Cardiac septum (tissue), 1 donor: ENCODE measurements around the gene CYP3A7. TPM values are rescaled to one million over a fixed set of nuclear protein-coding genes. Genes with fewer than 3 reads are reported as not detected.
"Not testable (repeated sequence)": the region's sequence is repeated elsewhere in the genome, so short reads cannot be mapped to it uniquely, and the experiment has no call there.

Experiments used
- DNase-seq: peaks from one replicate; pipeline ENCODE4 v3.0.0-alpha.2; 2020; ENCODE audit warnings: low spot score
- intact Hi-C: fragments of 100-400 bp; cut with DNase I; formaldehyde crosslinking; loops from one replicate; pipeline ENCODE4 v1.14.0; 2022
- total RNA-seq: library from RNA; stranded (reverse); fragmentation: NEBNext Ultra II Directional; extraction: Animal tissue kit (Norgen Biotek cat#: 25700); gene quantifications from one replicate; pipeline ENCODE4 v1.2.1, GENCODE V29; 2021
- donor health status: DM: no; HTN: no; CAD: no.

Gene CYP3A7
- total RNA-seq, 1 donor from 2014 or later, result not detected

DNA sequence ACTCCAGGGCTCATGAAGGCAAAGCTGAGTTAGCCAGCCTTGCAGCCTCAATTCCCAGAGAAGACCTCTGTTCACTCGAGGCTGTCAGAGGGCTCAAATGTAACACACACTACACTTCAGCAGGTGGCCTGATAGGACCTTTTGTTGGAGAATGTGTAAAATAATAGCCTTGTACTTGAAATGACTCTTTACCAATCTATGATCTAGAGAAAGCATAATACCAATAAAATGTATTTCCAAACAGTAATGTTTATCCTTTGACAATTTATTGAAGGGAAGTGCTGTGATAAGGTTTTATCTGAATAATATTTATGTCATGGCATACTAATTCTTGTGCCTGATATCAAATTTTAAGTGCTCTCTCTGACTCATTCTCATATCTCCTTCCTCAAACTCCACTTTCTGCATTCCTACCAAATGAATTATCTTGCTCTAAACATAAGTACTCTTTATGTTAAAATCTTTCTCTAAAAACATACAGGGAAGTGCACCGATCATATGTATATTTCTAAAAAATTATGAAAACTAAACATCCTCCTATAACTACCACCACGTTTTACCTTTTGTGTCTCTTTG is 20.9 kb downstream of the CYP3A7 start:
- DNase-seq, result no peak
- intact Hi-C loops, result no loop called here

DNA sequence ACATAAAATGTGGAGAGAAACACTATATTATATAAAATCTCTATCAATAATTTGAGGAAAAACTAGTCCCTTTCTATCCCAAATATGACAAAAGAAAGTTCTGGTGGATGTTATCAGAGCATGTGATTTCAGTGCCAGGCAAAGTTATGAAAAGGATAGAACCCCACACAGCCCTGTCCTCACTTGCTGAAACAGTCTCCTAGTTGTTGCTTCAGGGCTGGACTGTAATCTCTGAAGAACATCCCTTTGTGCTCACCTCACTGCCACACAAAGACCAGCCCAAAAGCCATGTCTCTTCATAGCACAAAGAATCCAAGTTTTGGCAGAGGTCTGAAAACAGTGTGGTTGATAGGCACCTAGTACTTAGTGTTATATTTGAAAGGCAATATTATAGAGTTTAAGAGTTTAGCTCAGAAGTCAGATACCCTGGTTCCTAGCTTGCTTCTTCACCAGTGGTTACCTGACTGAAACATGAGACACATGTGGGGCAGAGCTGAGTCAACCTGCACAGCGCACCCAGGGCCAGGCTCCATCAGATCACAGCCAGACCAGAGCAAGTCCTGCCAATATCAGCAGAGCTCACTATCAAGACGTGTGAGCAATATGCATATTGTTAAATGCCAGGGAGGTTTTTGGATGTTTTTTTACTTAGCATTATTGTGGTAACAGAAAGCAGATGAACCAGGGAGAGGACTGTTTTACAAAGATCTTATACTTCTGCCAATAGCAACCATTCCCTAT is 25.0 kb downstream of the CYP3A7 start:
- no peak for DNase-seq
- intact Hi-C loops, result no loop called here

DNA sequence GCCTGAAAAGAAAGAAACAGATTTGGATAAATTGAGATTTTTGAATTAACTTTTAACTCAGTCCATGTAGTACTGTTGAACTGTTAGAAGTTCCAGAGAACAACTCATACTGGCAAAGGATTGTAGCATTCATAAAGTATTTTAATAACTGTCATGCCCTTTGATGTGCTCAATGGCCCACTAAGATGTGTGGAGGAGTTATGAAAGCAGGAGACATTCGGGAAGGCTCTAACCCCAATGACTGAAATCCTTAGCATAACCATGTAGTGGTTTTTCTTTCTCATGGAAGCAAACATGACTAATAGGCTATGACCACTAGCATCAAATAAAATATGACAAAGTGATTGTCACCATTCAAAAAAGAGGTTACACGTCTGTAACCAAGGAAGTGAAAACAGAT is 25.7 kb downstream of the CYP3A7 start:
- DNase-seq, result no peak
- intact Hi-C loops, result no loop called here

DNA sequence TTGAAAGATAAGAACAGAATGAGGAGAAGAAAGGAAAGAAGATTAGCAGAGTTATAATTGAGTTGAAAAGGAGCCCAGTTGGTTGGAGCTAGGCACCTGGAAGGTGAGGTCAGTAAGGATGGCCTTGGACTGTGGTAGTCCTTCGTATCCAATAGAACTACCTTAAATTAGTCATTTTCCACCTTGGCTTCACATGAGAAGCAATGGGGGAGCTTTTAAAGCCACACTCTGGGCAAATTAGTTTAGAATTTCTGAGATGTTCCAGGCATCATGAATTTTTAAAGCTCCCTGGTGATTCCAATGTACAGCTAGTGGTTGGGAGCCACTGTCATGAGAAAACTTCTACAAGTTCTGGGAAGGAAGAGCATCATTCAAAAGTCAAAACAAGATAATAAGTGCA is 27.9 kb downstream of the CYP3A7 start:
- intact Hi-C loops, result no loop called here
- DNase-seq, result no peak

DNA sequence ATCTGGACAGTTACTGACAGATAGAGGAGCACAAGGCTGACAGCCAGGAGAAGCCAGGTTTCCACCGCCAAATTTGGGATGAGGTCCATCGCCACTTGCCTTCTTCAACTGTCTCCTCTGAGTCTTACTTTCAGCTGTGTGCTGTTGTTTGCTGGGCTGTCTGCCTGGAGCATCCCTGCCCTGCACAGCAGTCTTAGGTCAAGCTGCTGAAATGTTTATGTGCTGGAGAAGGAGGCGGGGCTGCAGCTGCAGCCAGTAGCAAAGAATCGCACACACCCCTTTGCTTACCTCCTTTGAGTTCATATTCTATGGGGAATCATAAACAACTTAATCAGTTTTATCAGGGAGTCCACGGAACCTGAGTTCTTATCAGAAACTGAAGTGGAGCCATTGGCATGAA is 35.0 kb downstream of the CYP3A7 start:
- no peak for DNase-seq
- intact Hi-C loops, result no loop called here

DNA sequence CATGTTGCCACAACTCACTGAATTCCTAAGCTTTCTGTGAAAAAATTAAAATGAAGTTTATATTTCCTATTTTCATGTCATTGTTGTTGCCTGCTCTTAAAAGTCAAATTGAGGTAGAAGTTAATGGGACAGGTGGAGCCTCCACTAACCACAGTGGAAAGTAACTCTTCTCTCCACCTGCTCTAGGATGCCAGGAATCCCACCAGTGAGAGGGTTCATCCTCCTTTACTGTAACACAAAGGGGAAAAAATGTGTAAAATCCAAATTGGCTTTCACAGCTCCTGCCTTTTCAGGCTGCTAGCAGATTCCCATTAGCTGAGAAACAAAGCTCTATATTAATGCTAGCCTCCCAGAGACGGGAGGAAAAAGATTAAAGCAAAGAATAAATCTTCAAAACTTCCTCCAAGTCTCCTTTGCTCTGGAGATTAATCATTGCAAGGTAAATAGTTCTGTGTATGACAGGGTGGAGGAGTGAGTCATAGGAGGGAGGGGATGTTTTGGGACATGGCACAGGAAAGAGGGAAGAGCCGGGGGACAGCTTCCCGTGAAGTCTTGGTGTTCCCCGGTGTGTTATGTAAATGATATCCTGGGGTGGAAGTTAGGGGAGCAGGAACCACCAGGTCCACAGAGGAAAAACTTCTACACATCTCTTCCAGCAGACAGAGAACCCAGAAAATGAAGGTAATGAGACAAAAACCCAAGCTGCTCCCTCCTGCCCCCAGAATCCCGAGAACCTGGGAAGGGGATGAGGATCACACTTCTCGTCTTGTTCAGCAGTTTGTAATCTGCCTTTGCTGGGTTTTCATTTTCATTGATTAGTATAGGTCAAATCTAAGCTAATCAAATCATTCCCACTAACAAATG is 35.9 kb downstream of the CYP3A7 start:
- intact Hi-C loops, DNase-seq: not testable (repeated sequence)

DNA sequence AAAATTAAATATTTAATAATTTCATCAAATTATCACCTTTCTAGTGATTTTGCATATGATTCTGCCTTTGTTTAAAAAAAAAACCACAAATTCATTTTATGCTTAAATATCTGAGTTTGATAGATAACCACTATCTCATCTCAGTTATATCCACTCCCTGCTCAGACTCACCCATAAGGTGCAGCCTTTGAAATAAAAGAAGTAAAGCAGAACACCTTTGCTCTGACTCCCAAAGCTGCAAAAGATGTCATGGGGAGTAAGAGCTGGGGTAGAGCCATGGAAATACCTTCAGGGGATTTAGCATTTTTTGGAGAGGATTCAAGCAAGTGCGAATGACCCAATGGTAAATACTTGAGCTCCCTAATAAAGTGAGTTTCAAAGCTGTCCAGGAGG is 40.1 kb downstream of the CYP3A7 start:
- no peak for DNase-seq
- intact Hi-C loops, result no loop called here

DNA sequence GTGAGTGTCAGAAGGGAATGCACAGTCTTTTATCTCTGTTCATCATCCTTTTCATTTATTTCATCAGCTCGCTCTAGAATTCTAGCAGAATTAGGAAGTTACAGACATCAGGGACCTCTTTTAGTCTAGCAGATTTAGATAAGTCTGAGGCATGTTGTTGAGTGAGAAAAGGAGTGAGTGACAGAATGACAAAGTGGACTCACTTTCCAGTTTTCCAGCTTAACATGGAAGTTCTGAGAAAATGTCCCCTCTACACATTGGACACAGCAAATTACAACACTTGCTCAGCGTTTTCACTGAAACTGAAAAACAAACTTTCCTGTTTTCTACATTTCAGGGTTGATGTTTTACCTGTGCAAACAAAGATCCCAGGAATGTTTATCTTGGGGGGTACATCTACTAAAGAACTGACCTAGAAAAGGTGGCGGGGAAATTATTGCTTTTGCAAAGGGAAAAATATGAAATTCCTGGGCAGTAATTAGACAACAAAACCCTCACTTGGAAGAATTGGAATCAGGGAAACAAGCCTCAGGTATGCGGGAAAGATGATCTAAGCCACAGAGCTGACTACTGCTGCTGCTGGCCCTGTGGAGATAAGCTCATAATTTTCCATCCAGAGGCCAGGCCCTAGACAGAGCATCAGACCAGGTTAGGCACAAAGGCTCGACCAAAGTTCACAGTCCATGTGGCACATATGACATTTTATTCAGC is 40.6 kb downstream of the CYP3A7 start:
- intact Hi-C loops, result no loop called here
- no peak for DNase-seq

DNA sequence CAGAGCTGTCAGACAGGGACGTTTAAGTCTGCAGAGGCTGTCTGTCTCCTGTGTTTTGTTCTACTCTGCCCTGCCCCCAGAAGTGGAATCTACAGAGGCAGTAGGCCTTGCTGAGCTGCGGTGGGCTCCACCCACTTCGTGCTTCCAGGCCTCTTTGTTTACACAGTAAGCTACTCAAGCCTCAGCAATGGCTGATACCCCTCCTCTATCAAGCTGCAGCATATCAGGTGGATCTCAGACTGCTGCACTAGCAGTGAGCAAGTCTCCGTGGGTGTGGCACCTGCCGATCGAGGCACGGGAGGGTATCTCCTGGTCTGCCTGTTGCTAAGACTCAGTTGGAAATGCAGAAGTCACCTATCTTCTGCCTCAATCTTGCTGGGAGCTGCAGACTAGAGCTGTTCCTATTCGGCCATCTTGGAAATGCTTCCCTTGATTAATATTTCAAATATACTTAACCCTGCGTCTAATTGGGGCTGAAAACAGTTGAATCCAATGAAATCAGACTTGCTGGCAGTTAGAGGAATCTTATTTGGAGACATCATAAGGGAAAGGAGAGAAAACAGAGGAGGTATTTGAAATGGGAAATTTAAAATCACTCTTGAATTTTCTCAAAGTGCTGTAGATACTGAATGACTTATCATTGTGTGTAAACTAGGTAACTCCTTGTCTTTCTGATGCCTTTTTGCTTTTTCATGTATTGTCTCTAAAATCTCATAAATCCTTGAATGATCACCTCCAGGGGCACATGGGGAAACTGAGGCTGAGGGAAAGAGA is 41.4 kb downstream of the CYP3A7 start:
- no peak for DNase-seq

DNA sequence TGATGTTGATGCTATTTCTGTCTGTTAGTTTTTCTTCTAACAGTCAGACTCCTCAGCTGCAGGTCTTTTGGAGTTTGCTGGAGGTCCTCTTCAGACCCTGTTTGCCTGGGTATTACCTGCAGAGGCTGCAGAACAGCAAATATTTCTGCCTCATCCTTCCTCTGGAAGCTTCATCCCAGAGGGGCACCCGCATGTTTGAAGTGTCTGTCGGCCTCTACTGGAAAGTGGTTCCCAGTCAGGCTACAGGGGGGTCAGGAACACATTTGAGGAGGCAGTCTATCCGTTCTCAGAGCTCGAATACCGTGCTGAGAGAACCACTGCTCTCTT is 41.9 kb downstream of the CYP3A7 start:
- intact Hi-C loops, result no loop called here

More for the DNA sequence above, 41.4 kb downstream of the CYP3A7 start:
- intact Hi-C loops, result no loop called here

DNA sequence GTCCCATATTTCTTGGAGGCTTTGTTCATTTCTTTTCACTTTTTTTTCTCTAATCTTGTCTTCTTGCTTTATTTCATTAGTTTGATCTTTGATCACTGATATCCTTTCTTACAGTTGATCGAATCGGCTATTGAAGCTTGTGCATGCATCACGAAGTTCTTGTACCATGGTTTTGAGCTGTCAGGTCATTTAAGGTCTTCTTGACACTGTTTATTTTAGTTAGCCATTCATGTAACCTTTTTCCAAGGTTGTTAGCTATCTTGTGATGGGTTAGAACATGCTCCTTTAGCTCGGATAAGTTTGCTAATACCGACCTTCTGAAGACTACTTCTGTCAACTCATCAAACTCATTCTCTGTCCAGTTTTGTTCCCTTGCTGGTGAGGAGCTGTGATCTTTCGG is 42.4 kb downstream of the CYP3A7 start:
- DNase-seq, intact Hi-C loops: not testable (repeated sequence)

More for the DNA sequence above, 41.9 kb downstream of the CYP3A7 start:
- DNase-seq, result no peak

DNA sequence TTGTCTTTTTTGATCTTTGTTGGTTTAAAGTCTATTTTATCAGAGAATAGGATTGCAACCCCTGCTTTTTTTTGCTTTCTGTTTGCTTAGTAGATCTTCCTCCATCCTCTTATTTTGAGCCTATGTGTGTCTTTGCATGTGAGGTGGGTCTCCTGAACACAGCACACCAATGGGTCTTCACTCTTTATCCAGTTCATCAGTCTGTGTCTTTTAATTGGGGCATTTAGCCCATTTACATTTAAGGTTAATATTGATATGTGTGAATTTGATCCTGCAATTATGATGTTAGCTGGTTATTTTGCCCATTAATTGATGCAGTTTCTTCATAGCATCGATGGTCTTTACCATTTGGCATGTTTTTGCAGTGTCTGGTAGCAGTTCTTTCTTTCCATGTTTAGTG is 43.3 kb downstream of the CYP3A7 start:
- DNase-seq, result not testable (repeated sequence)

DNA sequence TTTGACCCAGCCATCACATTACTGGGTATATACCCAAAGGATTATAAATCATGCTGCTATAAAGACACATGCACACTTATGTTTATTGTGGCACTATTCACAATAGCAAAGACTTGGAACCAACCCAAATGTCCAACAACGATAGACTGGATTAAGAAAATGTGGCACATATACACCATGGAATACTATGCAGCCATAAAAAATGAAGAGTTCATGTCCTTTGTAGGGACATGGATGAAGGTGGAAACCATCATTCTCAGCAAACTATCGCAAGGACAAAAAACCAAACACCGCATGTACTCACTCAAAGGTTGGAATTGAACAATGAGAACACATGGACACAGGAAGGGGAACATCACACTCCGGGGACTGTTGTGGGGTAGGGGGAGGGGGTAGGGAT is 44.1 kb downstream of the CYP3A7 start:
- intact Hi-C loops, result not testable (repeated sequence)

More for the DNA sequence above, 43.3 kb downstream of the CYP3A7 start:
- intact Hi-C loops, result not testable (repeated sequence)

DNA sequence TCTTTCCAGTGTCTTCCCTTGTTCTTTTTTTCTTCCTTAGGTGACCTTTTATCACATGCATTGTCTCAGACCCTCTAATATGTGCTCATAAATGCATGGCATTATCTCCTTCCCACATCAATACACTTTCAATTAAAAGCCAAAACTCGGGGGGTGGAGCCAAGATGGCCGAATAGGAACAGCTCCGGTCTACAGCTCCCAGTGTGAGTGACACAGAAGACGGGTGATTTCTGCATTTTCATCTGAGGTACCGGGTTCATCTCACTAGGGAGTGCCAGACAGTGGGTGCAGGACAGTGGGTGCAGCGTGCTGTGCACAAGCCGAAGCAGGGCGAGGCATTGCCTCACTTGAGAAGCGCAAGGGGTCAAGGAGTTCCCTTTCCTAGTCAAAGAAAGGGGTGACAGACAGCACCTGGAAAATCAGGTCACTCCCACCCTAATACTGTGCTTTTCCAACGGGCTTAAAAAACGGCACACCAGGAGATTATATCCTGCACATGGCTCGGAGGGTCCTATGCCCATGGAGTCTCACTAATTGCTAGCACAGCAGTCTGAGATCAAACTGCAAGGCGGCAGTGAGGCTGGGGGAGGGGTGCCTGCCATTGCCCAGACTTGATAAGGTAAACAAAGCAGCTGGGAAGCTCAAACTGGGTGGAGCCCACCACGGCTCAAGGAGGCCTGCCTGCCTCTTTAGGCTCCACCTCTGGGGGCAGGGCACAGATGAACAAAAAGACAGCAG is 49.0 kb downstream of the CYP3A7 start:
- intact Hi-C loops, DNase-seq: not testable (repeated sequence)

More for the DNA sequence above, 44.1 kb downstream of the CYP3A7 start:
- DNase-seq, result not testable (repeated sequence)

DNA sequence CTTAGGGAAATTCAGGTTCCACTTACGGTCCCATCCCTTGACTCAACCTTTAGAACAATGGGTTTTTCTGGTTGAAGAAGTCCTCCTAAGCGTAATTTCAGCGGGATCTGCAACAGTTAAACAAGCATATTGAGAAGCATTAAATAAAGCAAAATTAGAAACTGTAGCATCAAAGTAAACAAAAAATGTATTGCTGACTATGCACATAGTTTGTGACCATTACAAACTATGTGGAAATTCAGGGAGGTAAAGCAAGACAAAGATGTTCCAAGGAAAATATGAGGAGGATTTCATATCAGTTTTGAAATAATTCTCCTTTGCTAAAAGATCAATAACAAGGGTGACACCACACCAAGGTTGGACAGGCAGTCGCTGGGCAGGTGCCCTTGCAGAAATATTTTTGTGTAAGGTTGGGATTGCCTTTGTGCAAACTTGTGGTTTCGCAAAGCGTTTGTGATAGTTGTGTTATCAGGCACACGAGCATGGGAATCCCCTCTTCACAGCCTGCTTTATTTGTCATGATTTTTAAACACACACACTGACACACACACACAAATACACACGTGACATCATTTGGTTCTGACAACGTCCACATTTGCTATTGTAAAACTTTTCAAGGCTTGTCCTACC is 49.8 kb downstream of the CYP3A7 start:
- DNase-seq, result no peak
- intact Hi-C loops, result no loop called here

DNA sequence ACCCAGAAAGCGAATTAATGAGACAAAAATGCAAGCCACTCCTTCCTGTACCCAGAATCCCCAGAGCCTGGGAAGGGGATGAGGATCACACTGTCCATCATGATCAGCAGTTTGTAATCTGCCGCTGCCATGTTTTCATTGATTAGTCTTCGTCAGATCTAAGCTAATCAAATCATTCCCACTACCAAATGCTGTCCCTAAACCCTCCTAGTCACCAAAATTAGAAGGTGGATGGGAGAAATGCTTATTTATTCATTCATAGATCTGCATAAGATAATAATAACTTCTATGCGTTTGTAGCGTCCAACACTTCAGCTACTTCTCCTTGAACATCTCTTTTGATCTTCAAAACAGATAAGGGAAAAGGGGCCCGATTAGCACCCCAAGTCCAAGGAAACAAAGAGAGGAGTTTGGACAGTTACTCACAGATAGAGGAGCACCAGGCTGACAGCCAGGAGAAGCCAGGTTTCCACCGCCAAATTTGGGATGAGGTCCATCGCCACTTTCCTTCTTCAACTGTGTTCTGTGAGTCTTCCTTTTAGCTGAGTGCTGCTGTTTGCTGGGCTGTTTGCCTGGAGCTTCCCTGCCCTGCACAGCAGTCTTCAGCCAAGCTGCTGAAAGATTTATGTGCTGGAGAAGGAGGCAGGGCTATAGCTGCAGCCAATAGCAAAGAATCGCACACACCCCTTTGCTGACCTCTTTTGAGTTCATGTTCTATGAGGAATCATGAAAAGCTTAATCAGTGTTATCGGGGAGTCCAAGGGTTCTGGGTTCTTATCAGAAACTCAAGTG is 55.4 kb downstream of the CYP3A7 start, which contains the start of gene CYP3A5:
CYP3A5 (minus strand) TSS at position 597 of the 792 bp plus-strand sequence; CDS start at position 497, 100 bp downstream.
- intact Hi-C loops, result no loop called here
- DNase-seq, result no peak

DNA sequence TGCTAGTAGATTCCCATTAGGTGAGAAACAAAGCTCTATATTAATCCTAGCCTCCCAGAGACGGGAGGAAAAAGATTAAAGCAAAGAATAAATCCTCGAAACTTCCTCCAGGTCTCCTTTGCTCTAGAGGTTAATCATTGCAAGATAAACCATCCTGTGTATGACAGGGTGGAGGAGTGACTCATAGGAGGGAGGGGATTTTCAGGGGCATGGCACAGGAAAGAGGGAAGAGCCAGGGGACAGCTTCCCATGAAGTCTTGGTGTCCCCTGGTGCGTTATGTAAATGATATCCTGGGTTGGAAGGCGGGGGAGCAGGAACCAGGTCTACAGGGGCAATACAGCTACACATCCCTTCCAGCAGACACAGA is 56.0 kb downstream of the CYP3A7 start:
- no peak for DNase-seq
- intact Hi-C loops, result no loop called here
